A549 (cell line): ENCODE measurements around the gene TLNRD1. TPM values are rescaled to one million over a fixed set of nuclear protein-coding genes. Genes with fewer than 3 reads are reported as not detected.
A peak's percentile ranks its signal among the peaks of the same experiment; 100 is the strongest.

Experiments
- ATAC-seq, 2 experiments: fragments of 200-7000 bp in 1 of 2; fragments of >200 bp in 1 of 2; cut with Nextera tagmentation in 1 of 2; cut with Tn5 transposase in 1 of 2; 3 replicates each; pipeline versions ENCODE4 v1.8.0 to v1.9.1; 2018 to 2020; ENCODE audit warnings: mild to moderate bottlenecking in 1 of 2, moderate library complexity in 1 of 2
- CTCF ChIA-PET: fragments of 300-600 bp; sonication (Branson Sonifier 250); formaldehyde crosslinking; extraction: SDS; loops from one replicate; lab custom pipeline; 2021; ENCODE audit warnings: antibody characterized with exemption, inconsistent platforms; lab: Yijun Ruan, JAX
- POLR2A ChIA-PET: fragments of 350-600 bp; formaldehyde crosslinking; extraction: SDS; loops from one replicate; lab custom pipeline; 2021; ENCODE audit warnings: antibody characterized with exemption, inconsistent platforms; lab: Yijun Ruan, JAX
- DNase-seq, 2 experiments: peaks; one replicate each; pipeline versions ENCODE4 v3.0.0 to v3.0.0-alpha.2; 2011 to 2016; ENCODE audit warnings: low read depth in 1 of 2, low spot score in 1 of 2
- FAIRE-seq: peaks from 2 replicates; lab custom pipeline; 2011; peaks lifted over from hg19 to GRCh38; lab: Jason Lieb, UNC
- H3K27ac ChIP-seq, 2 experiments: fragments of >200 bp; sonication (Bioruptor Twin); formaldehyde crosslinking; 3 replicates each; pipeline ENCODE4 v1.5.1; 2016 to 2017
- H3K4me1 ChIP-seq: fragments of >200 bp; sonication (Bioruptor Twin); formaldehyde crosslinking; 3 replicates; pipeline ENCODE4 v1.6.1; 2016
- H3K4me2 ChIP-seq: fragments of >200 bp; sonication (Bioruptor Twin); formaldehyde crosslinking; 3 replicates; pipeline ENCODE4 v1.6.1; 2016
- H3K4me3 ChIP-seq: fragments of >200 bp; sonication (Bioruptor Twin); formaldehyde crosslinking; 3 replicates; pipeline ENCODE4 v1.5.1; 2016
- H3K9me3 ChIP-seq: fragments of >200 bp; sonication (Bioruptor Twin); formaldehyde crosslinking; 3 replicates; pipeline ENCODE4 v1.6.1; 2016
- ATOH8 ChIP-seq: fragments of 250-450 bp; sonication (Bioruptor Pico); IDR thresholded peaks from 2 replicates; pipeline ENCODE4 v1.5.0; 2020; ENCODE audit warnings: low read depth, mild to moderate bottlenecking, moderate library complexity
- CHD4 ChIP-seq: fragments of 200-600 bp; sonication (generic); IDR thresholded peaks from 2 replicates; pipeline ENCODE4 v1.6.1; 2016; ENCODE audit warnings: antibody characterized with exemption, mild to moderate bottlenecking, borderline replicate concordance
- CTCF ChIP-seq: fragments of >200 bp; sonication (Bioruptor Twin); formaldehyde crosslinking; IDR thresholded peaks from 3 replicates; pipeline ENCODE4 v1.5.1; 2016
- E2F6 ChIP-seq: IDR thresholded peaks from 2 replicates; pipeline ENCODE4 v1.6.1; 2012; ENCODE audit warnings: low read depth, borderline replicate concordance
- EHF ChIP-seq: fragments of 250-450 bp; sonication (Bioruptor Pico); IDR thresholded peaks from 2 replicates; pipeline ENCODE4 v1.5.0; 2020; ENCODE audit warnings: mild to moderate bottlenecking
- ELK1 ChIP-seq: fragments of 150-350 bp; IDR thresholded peaks from 2 replicates; pipeline ENCODE4 v1.6.1; 2014; ENCODE audit warnings: low read depth, mild to moderate bottlenecking, low read length
- GATA3 ChIP-seq: IDR thresholded peaks from 2 replicates; pipeline ENCODE4 v1.6.1; 2012; ENCODE audit warnings: borderline replicate concordance
- HES2 ChIP-seq: fragments of >200 bp; sonication (Bioruptor Twin); formaldehyde crosslinking; IDR thresholded peaks from 2 replicates; pipeline ENCODE4 v1.6.1; 2016
- JUNB ChIP-seq: fragments of >200 bp; sonication (Bioruptor Twin); formaldehyde crosslinking; IDR thresholded peaks from 2 replicates; pipeline ENCODE4 v1.6.1; 2016
- MAFK ChIP-seq: fragments of 450-650 bp; IDR thresholded peaks from 2 replicates; pipeline ENCODE4 v1.6.1; 2014; ENCODE audit not compliant: partially characterized antibody
- MYC ChIP-seq: IDR thresholded peaks from 2 replicates; pipeline ENCODE4 v1.6.1; 2012; ENCODE audit warnings: mild to moderate bottlenecking, inconsistent platforms, low read length, improper control_type of control experiment, borderline replicate concordance
- NFE2L2 ChIP-seq: fragments of 150-350 bp; conservative IDR thresholded peaks from 2 replicates; pipeline ENCODE4 v1.6.1; 2014; ENCODE audit warnings: low read length
- NPAS2 ChIP-seq: fragments of 250-450 bp; sonication (Bioruptor Pico); IDR thresholded peaks from 2 replicates; pipeline ENCODE4 v1.8.0; 2022; ENCODE audit warnings: mild to moderate bottlenecking, moderate library complexity, borderline replicate concordance
- NR3C1 ChIP-seq: fragments of >200 bp; sonication (Bioruptor Twin); formaldehyde crosslinking; IDR thresholded peaks from 3 replicates; pipeline ENCODE4 v1.6.1; 2017
- PBX3 ChIP-seq: IDR thresholded peaks from 2 replicates; pipeline ENCODE4 v1.6.1; 2012
- PHF8 ChIP-seq: fragments of 200-600 bp; sonication (generic); IDR thresholded peaks from 2 replicates; pipeline ENCODE4 v1.6.1; 2016; ENCODE audit warnings: low read depth, mild to moderate bottlenecking, antibody characterized with exemption, moderate library complexity, borderline replicate concordance
- POLR2A ChIP-seq: IDR thresholded peaks from 2 replicates; pipeline ENCODE4 v1.6.1; 2012; ENCODE audit warnings: mild to moderate bottlenecking, low read length
- POLR2AphosphoS2 ChIP-seq: conservative IDR thresholded peaks from 2 replicates; pipeline ENCODE4 v1.6.1; 2012; ENCODE audit warnings: low read length, improper control_type of control experiment, inconsistent platforms
- RARB ChIP-seq: fragments of 250-450 bp; sonication (Bioruptor Pico); IDR thresholded peaks from 2 replicates; pipeline ENCODE4 v1.8.0; 2021; ENCODE audit warnings: mild to moderate bottlenecking, moderate library complexity
- RCOR1 ChIP-seq: fragments of 150-350 bp; IDR thresholded peaks from 2 replicates; pipeline ENCODE4 v1.6.1; 2014; ENCODE audit warnings: antibody characterized with exemption, low read length, low read depth
- RFX5 ChIP-seq: fragments of 450-650 bp; IDR thresholded peaks from 2 replicates; pipeline ENCODE4 v1.7.1; 2014; ENCODE audit warnings: antibody characterized with exemption, mild to moderate bottlenecking, moderate library complexity
- TFCP2L1 ChIP-seq: fragments of 250-450 bp; sonication (Bioruptor Pico); IDR thresholded peaks from 2 replicates; pipeline ENCODE4 v1.5.0; 2021; ENCODE audit warnings: mild to moderate bottlenecking
- TP53 ChIP-seq: fragments of 250-450 bp; sonication (Bioruptor Pico); IDR thresholded peaks from 2 replicates; pipeline ENCODE4 v1.5.0; 2021; ENCODE audit warnings: mild to moderate bottlenecking, moderate library complexity
- USF2 ChIP-seq: fragments of 450-650 bp; IDR thresholded peaks from 2 replicates; pipeline ENCODE4 v1.6.1; 2014; ENCODE audit warnings: antibody characterized with exemption
- WGBS: methylation state at CpG from one replicate; pipeline ENCODE4 v1.1.6; 2017; ENCODE audit errors: missing lambda C conversion rate; 5-methylcytosine and 5-hydroxymethylcytosine counted together
- polyA plus RNA-seq, 4 experiments: library from polyadenylated mRNA; depleted of rRNA in 3 of 4; stranded (reverse); fragments of >200 nt; fragmentation: RNase III in 1 of 4; extraction: RNeasy Plus Mini Kit Qiagen cat#74134 plus additional on column Dnase treatment in 1 of 4; gene quantifications; 2 replicates in 3 of 4; 3 replicates in 1 of 4; pipeline ENCODE4 v1.2.3, GENCODE V29; 2011 to 2017

The TLNRD1 gene
- polyA plus RNA-seq, 2 of the 4 experiments (the other 2 are of a cell fraction): 6.6 to 7.2 TPM

GRCh38 chr15:81050259-81050658 lies 49.5 kb downstream of the TLNRD1 start:
- H3K4me1 ChIP-seq: no peaks in the 10 kb centered on the region
- no peak for DNase-seq
- H3K4me3 ChIP-seq: no peak overlapping the region
- peak; percentile 13 for FAIRE-seq
- H3K27ac ChIP-seq: no peak overlapping the region
- no peak for ATAC-seq
- TF ChIP-seq POLR2AphosphoS2 (no peak), E2F6 (no peak), CTCF (no peak), JUNB (no peak), EHF (CRISPR knock-in tag) (no peak), RCOR1 (no peak), TP53 (CRISPR knock-in tag) (no peak), TFCP2L1 (CRISPR knock-in tag) (no peak), NR3C1 (no peak), CHD4 (no peak), MAFK (no peak)
- ChIA-PET CTCF (interaction anchor here (1.4 kb wide), 1 partner anchor 216 kb away, joined by 3 read pairs; no protein-coding TSS in a partner anchor), POLR2A (no interaction called here)
- no peaks in the 10 kb centered on the region for H3K9me3 ChIP-seq
- H3K4me2 ChIP-seq: no peak overlapping the region

- no peak overlapping the region for H3K4me3 ChIP-seq
- FAIRE-seq (peak; percentile 72), ATAC-seq (no peak)
- TF ChIP-seq POLR2A (no peak), PBX3 (no peak), PHF8 (no peak), GATA3 (no peak)
- TF ChIP-seq, all 56 proteins: peak for 0
- CTCF ChIA-PET: interaction anchor here (0.7 to 1.4 kb wide), 2 partner anchors 81 to 216 kb away, joined by 3 read pairs; no protein-coding TSS in a partner anchor
- Histone ChIP-seq H3K9me3 (no peaks in the 10 kb centered on the region), H3K27ac (no peak overlapping the region), H3K4me1 (no peaks in the 10 kb centered on the region), H3K4me2 (no peak overlapping the region)
- 32% methylated on average over 4 of the region's 4 CpGs for WGBS
- POLR2A ChIA-PET: no interaction called here
- DNase-seq: no peak
Observed at GRCh38 chr15:81050805-81051204, 50.1 kb downstream of the TLNRD1 start.

- no peak overlapping the region for H3K27ac ChIP-seq
- ATAC-seq: no peak; a peak in 1 of 6 replicates
- H3K4me3 ChIP-seq: no peak overlapping the region
- POLR2A ChIA-PET: interaction anchor here (0.6 kb wide), 1 partner anchor 11 kb away, joined by 3 read pairs; no protein-coding TSS in a partner anchor
- H3K9me3 ChIP-seq: no peaks in the 10 kb centered on the region
- CTCF ChIA-PET: no interaction called here
- H3K4me2 ChIP-seq: no peak overlapping the region
- FAIRE-seq: peak; percentile 28
- WGBS: 39% methylated on average over 2 of the region's 2 CpGs
- no peak for DNase-seq
- H3K4me1 ChIP-seq: no peaks in the 10 kb centered on the region
- TF ChIP-seq ATOH8 (CRISPR knock-in tag) (no peak), USF2 (no peak), NFE2L2 (no peak), TP53 (CRISPR knock-in tag) (no peak), NPAS2 (no peak), CHD4 (no peak), MYC (no peak), HES2 (no peak), RARB (CRISPR knock-in tag) (no peak), RFX5 (no peak), ELK1 (no peak), PBX3 (no peak), JUNB (no peak)
Observed at GRCh38 chr15:81052046-81052445, 51.3 kb downstream of the TLNRD1 start.
